GM10266 (cell line): Measurements from ENCODE around the gene PCDHB8.
"Not testable (repeated sequence)": the region's sequence is repeated elsewhere in the genome, so short reads cannot be mapped to it uniquely, and the experiment has no call there.

ENCODE experiments used
- DNase-seq: peaks from one replicate; pipeline ENCODE4 v3.0.0; 2012; ENCODE audit errors: extremely low spot score
- TF ChIP-seq, protein P1 (sequence below): IDR thresholded peaks from 2 replicates; pipeline ENCODE4 v1.5.1; 2012; ENCODE audit warnings: mild to moderate bottlenecking, low read depth; ENCODE audit not compliant: control insufficient read depth, insufficient read depth; ENCODE audit errors: missing control alignments

PCDHB8 gene

GRCh38 chr5:141208478-141208877 is 30.9 kb downstream of the PCDHB8 start, which contains the start of gene PCDHB12:
PCDHB12 (plus strand) TSS chr5:141208719; CDS start chr5:141208908, 189 bp downstream.
- DNase-seq = no peak
- TF ChIP-seq, protein P1, sequence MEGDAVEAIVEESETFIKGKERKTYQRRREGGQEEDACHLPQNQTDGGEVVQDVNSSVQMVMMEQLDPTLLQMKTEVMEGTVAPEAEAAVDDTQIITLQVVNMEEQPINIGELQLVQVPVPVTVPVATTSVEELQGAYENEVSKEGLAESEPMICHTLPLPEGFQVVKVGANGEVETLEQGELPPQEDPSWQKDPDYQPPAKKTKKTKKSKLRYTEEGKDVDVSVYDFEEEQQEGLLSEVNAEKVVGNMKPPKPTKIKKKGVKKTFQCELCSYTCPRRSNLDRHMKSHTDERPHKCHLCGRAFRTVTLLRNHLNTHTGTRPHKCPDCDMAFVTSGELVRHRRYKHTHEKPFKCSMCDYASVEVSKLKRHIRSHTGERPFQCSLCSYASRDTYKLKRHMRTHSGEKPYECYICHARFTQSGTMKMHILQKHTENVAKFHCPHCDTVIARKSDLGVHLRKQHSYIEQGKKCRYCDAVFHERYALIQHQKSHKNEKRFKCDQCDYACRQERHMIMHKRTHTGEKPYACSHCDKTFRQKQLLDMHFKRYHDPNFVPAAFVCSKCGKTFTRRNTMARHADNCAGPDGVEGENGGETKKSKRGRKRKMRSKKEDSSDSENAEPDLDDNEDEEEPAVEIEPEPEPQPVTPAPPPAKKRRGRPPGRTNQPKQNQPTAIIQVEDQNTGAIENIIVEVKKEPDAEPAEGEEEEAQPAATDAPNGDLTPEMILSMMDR = peak; percentile 8

- DNase-seq = not testable (repeated sequence)
Measured at GRCh38 chr5:141210281-141210680, 32.7 kb downstream of the PCDHB8 start.

- DNase-seq = not testable (repeated sequence)
Measured at GRCh38 chr5:141210849-141211248, 33.3 kb downstream of the PCDHB8 start.

GRCh38 chr5:141213656-141214339 is 36.2 kb downstream of the PCDHB8 start, which contains the start of gene PCDHB13:
PCDHB13 (plus strand) TSS chr5:141213919; CDS start chr5:141214124, 205 bp downstream.
- TF ChIP-seq, protein P1 = peak; percentile 5
- DNase-seq = not testable (repeated sequence)

- not testable (repeated sequence) for DNase-seq
Measured at GRCh38 chr5:141214583-141214982, 37.0 kb downstream of the PCDHB8 start.

DNA sequence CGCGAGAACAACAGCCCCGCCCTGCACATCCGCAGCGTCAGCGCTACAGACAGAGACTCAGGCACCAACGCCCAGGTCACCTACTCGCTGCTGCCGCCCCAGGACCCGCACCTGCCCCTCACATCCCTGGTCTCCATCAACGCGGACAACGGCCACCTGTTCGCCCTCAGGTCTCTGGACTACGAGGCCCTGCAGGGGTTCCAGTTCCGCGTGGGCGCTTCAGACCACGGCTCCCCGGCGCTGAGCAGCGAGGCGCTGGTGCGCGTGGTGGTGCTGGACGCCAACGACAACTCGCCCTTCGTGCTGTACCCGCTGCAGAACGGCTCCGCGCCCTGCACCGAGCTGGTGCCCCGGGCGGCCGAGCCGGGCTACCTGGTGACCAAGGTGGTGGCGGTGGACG is 37.9 kb downstream of the PCDHB8 start:
- not testable (repeated sequence) for DNase-seq

DNA sequence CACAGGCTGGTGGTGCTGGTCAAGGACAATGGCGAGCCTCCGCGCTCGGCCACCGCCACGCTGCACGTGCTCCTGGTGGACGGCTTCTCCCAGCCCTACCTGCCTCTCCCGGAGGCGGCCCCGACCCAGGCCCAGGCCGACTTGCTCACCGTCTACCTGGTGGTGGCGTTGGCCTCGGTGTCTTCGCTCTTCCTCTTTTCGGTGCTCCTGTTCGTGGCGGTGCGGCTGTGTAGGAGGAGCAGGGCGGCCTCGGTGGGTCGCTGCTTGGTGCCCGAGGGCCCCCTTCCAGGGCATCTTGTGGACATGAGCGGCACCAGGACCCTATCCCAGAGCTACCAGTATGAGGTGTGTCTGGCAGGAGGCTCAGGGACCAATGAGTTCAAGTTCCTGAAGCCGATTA is 38.4 kb downstream of the PCDHB8 start:
- not testable (repeated sequence) for DNase-seq

- DNase-seq = no peak
- TF ChIP-seq, protein P1 = no peak
Measured at GRCh38 chr5:141223112-141223783, 45.7 kb downstream of the PCDHB8 start, which contains the start of gene PCDHB14. PCDHB14 (plus strand) TSS chr5:141223343; CDS start chr5:141223506, 163 bp downstream.

- not testable (repeated sequence) for DNase-seq
Measured at GRCh38 chr5:141224844-141225243, 47.3 kb downstream of the PCDHB8 start.

DNA sequence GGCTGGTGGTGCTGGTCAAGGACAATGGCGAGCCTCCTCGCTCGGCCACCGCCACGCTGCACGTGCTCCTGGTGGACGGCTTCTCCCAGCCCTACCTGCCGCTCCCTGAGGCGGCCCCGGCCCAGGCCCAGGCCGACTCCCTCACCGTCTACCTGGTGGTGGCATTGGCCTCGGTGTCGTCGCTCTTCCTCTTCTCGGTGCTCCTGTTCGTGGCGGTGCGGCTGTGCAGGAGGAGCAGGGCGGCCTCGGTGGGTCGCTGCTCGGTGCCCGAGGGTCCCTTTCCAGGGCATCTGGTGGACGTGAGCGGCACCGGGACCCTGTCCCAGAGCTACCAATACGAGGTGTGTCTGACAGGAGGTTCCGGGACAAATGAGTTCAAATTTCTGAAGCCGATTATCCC is 47.8 kb downstream of the PCDHB8 start:
- not testable (repeated sequence) for DNase-seq
